NT2/D1 (cell line): ENCODE results near the gene GAREM1.

Experiments
- YY1 ChIP-seq: IDR thresholded peaks from 2 replicates; pipeline ENCODE4 v1.6.1; 2011; ENCODE audit not compliant: insufficient read length, insufficient read depth
- ZNF274 ChIP-seq: IDR thresholded peaks from 2 replicates; pipeline ENCODE4 v1.6.1; 2011; ENCODE audit warnings: mild to moderate bottlenecking, low read depth, low read length

- TF ChIP-seq ZNF274 (no peak), YY1 (no peak)
Observed at GRCh38 chr18:32261003-32261402, 209.7 kb downstream of the GAREM1 start.
